AG09319 (cell line): ENCODE results near the gene SMIM35.

Source experiments
- DNase-seq: peaks from one replicate; pipeline ENCODE4 v3.0.0-alpha.2; 2010; ENCODE audit warnings: low read depth; ENCODE audit errors: extremely low read depth
- TF ChIP-seq, protein P1 (sequence below): IDR thresholded peaks from 2 replicates; pipeline ENCODE4 v1.5.1; 2011; ENCODE audit warnings: low read depth, mild to moderate bottlenecking, inconsistent platforms, low read length, moderate library complexity

The SMIM35 gene

DNA sequence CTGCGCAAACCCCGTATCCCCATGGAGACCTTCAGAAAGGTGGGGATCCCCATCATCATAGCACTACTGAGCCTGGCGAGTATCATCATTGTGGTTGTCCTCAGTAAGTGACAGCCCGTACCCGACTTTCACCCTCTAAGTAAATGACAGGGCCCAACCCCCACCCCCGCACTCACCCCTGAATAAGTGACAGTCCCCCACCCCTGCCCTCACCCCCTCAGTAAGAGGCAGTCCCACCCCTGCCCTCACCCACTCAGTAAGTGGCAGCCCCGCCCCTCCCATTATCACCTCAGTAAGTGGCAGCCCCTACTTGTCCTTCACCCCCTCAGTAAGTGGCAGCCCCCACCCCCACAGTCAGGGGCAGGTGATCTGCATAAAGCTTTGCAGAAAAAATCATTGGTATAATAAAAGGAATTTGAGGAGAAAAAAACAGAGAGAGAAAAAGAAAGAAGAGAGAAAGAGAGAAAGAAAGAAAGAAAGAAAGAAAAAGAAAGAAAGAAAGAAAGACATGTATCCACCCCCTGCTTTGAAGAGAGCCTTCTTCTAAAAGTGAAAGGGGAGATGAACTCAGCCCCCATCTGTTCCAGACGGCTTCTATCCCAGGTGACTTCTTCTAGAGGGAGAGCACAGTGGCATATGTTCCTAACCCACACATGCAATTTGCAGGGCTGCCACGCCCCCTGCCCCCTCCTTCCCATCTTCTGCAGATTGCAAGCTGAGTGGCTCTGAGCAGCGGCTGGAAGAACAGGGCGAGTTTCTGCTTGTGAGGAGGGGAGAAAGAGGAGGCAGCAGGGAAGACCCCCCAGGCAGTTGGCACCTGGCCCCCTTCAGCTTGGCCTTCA, 12.5 kb upstream of the SMIM35 start:
- no peak for DNase-seq
- TF ChIP-seq, protein P1, sequence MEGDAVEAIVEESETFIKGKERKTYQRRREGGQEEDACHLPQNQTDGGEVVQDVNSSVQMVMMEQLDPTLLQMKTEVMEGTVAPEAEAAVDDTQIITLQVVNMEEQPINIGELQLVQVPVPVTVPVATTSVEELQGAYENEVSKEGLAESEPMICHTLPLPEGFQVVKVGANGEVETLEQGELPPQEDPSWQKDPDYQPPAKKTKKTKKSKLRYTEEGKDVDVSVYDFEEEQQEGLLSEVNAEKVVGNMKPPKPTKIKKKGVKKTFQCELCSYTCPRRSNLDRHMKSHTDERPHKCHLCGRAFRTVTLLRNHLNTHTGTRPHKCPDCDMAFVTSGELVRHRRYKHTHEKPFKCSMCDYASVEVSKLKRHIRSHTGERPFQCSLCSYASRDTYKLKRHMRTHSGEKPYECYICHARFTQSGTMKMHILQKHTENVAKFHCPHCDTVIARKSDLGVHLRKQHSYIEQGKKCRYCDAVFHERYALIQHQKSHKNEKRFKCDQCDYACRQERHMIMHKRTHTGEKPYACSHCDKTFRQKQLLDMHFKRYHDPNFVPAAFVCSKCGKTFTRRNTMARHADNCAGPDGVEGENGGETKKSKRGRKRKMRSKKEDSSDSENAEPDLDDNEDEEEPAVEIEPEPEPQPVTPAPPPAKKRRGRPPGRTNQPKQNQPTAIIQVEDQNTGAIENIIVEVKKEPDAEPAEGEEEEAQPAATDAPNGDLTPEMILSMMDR, result no peak

DNA sequence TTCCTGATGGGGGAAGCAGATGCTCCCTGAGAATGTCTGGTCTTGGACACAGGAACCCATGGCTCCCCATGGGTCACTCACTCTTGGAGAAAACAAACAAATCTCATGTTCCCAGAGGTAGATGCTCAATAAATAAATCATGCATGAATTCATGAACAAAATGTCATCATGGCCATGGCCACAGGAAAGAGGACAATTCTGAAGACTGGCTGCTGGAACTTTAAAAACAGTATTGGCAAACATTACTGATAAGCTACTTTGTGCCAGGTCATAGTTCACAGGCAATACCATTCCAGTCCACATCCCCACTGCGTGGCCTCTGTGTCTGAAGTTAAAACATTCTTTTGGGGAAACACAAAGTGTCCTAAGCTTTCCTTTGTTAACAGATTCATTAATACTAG, 9.2 kb upstream of the SMIM35 start:
- no peak for DNase-seq
- TF ChIP-seq, protein P1, result no peak

- TF ChIP-seq, protein P1, result no peak
- no peak for DNase-seq
These were observed 8.7 kb upstream of the SMIM35 start for GRCh38 chr11:118095493-118095892.

GRCh38 chr11:118092907-118093571, 6.3 kb upstream of the SMIM35 start:
- TF ChIP-seq, protein P1, result no peak
- DNase-seq, result no peak

DNA sequence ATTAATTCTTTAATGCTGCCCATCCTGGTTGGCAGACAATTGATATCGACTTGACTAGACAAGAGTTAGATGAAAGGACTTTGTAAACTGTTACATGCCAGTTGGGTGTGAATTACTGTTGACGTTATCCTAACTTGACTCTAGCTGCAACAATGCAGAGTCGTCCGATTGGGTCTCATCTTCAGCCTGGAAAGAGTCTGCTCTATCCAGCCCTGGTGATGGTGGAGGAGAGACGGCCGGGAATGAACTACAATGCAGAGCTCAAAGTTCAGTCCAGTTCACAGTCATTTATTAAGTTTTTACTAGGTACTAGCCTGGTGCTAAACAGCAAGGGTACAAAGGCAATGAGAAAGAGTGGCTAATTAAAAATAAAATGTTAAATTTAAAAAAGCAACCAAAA, 4.9 kb upstream of the SMIM35 start:
- DNase-seq, result no peak
- TF ChIP-seq, protein P1, result no peak

DNA sequence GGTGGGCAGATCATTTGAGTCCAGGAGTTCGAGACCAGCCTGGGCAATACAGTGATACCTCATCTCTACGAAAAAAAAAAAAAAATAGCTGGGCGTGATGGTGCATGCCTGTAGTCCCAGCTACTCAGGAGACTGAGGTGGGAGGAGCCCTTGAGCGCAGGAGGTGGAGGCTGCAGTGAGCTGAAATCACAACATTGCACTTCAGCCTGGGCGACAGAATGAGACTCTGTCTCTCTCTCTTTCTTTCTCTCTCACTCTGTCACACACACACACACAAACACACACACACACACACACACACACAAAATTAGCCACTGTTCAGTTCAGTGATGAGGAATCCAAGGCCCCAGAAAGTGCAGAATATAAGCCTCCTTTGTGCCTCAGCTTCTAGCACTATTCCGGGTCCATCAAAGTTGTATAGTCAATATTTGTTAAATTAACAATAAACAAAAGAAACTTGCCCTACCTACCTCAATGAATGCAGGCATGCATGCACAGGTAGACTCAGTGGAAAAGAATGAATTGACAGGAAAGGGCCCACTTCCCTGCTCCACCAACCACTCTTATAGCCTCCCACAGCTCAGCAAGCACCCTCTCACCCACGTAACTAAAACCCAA, 3.9 kb upstream of the SMIM35 start:
- DNase-seq, result no peak
- TF ChIP-seq, protein P1, result no peak

DNA sequence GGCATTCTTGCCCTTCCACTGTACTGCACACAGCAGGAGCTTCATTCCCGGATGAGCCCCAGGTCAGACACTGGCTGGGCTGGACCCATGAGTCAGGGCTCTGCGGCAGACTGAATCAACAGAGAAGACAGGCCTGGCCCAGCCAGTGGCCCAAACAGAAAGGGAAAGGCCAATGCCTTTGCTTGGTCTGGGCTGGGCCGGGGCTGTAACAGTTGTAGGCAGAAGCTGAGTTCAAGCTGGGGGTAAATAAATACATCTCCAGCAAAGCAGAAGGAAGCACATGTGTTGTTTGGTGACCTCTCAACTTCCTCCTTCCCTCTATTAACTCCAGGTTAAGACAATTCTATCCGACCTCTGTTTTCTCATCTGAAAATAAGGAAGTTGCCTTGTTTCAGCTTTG, 1.8 kb upstream of the SMIM35 start:
- TF ChIP-seq, protein P1, result no peak

More for the DNA sequence above, 1.8 kb upstream of the SMIM35 start:
- DNase-seq, result no peak
